ENCODE measurements around the gene TFF3.

TFF3 gene

GRCh38 chr21:42346866-42347600 is 31.8 kb upstream of the TFF3 start:
- DNase-seq (ENCODE audit: low read depth in 2 of 2) = no peak

GRCh38 chr21:42346441-42346840 is 31.2 kb upstream of the TFF3 start:
- no peak for DNase-seq (ENCODE audit: low read depth in 2 of 2)

GRCh38 chr21:42344631-42345030 is 29.4 kb upstream of the TFF3 start:
- no peak for DNase-seq (ENCODE audit: low read depth in 2 of 2)

GRCh38 chr21:42343963-42344510 is 28.8 kb upstream of the TFF3 start:
- no peak for DNase-seq (ENCODE audit: low read depth in 2 of 2)

- no peak for DNase-seq (ENCODE audit: low read depth in 2 of 2)
Observed at GRCh38 chr21:42343556-42343955, 28.3 kb upstream of the TFF3 start.

DNA sequence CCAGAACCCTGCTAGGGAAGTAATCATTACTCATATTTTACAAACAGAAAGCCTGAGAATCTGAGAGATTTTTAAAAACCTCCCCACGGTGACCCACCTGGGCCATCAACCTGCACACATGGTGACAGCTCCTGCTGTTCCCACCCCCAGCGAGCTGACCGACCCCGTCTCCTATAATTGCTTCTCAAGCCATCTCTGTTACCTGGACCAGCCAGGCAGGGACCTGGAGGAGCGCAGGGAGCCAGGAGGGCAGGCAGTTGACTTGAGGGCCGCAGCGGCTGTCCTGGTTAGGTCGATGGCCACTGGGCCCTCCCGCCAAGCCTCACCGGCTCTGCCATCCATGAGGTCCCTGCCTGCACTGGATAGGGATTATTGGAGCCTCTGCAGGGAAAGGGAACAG is 27.9 kb upstream of the TFF3 start:
- no peak for DNase-seq (ENCODE audit: low read depth in 2 of 2)

- no peak for DNase-seq (ENCODE audit: low read depth in 2 of 2)
Observed at GRCh38 chr21:42341776-42342542, 26.8 kb upstream of the TFF3 start.

DNA sequence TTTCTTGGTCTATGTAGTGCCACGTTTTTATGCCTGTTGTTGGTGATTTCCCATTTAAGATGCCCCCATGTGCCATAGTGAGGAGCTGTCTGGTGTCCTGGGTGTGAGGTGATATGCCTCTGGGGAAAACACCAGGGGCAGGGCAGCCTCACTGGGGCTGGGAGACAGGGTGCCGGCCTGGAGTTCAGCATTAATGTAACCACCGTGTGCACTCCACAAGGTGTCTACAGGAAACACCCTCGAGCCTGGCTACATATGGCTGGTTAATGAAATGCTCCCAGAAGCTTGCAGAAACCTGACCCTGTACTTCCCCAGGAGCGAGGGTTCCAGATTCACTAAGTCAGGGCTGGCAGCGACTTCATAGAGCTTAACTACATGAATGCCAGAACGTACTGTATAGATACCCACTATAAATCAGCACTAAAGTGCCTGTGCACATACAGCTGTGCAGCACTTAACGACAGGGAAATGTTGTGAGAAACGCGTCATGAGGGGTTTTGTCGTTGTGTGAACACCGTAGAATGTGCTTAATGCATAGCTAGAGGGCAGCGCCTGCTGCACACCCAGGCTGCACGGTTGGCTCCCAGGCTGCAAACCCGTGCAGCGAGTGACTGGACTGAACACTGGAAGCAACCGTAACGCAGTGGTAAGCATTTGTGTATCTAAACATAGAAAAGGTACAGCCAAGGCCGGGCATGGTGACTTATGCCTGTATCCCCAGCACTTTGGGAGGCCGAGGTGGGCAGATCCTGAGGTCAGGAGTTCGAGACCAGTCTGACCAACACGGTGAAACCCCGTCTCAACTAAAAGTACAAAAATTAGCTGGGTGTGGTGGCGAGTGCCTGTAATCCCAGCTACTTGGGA is 25.2 kb upstream of the TFF3 start:
- DNase-seq (ENCODE audit: low read depth in 2 of 2) = no peak

- no peak for DNase-seq (ENCODE audit: low read depth in 2 of 2)
Observed at GRCh38 chr21:42338729-42339715, 23.8 kb upstream of the TFF3 start.

GRCh38 chr21:42337830-42338728 is 22.9 kb upstream of the TFF3 start:
- peak; percentile 55 to 68 for DNase-seq (ENCODE audit: low read depth in 2 of 2)

- no peak for DNase-seq (ENCODE audit: low read depth in 2 of 2)
Observed at GRCh38 chr21:42337276-42337675, 22.1 kb upstream of the TFF3 start.

GRCh38 chr21:42336054-42336453 is 20.8 kb upstream of the TFF3 start:
- no peak for DNase-seq (ENCODE audit: low read depth in 2 of 2)

- DNase-seq (ENCODE audit: low read depth in 2 of 2) = no peak
Observed at GRCh38 chr21:42332557-42333317, 17.5 kb upstream of the TFF3 start.

GRCh38 chr21:42331660-42332059 is 16.5 kb upstream of the TFF3 start:
- no peak for DNase-seq (ENCODE audit: low read depth in 2 of 2)

DNA sequence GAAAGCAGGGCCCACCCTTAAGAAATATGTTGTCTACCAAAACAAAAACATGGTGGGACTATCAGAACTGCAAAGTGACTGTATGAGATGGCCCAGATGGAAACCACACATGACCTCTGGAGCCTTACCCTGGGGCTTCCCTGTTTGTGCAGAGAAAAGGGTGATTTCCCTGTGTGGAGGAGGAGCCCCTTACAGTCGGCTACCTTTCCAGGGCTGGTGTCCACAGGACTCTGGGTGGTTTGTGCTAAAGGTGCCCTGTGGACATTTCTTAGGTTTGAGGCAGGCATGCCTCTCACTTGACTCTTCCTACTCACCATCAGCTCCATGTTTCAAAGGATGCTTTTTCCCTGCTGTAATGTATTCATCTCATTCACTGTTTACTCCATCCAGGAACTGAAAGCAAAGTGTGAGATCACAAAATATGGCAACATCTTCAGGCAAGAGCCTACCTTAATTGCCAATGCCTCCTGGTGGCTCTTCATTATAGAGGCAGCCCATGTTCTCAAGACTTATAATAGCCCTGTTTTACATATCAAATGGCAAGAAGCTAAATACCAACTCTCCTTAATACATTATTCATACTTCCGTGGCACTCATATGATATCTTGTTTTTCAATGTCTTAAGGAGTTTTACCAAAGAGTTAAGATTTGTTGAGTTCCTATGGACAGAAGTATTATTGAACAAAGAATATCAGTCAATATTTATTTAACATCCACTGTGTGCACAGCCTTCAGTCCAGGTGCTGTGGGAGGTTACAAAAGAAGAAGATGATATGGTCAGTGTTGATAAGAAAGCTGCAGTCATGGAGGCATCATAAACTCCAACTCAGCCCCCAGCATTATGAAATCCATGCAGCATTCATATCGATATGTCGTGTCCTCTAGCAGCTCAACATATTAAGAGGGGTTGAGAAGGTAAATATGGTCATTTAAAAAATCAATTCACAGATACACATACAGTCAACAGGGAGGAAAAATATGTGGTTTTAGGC is 15.5 kb upstream of the TFF3 start:
- DNase-seq (ENCODE audit: low read depth in 2 of 2) = no peak

- no peak for DNase-seq (ENCODE audit: low read depth in 2 of 2)
Observed at GRCh38 chr21:42324896-42325295, 9.7 kb upstream of the TFF3 start.

- no peak for DNase-seq (ENCODE audit: low read depth in 2 of 2)
Observed at GRCh38 chr21:42321845-42322244, 6.6 kb upstream of the TFF3 start.

GRCh38 chr21:42321231-42321630 is 6.0 kb upstream of the TFF3 start:
- DNase-seq (ENCODE audit: low read depth in 2 of 2) = no peak

Measured in activated CD8-positive, alpha-beta memory T cell treated with anti-CD3 and anti-CD28 coated beads for 4 hours (primary cell).